Liver (tissue), 9 donors: Measurements from ENCODE around the gene NBAS. TPM values are rescaled to one million over a fixed set of nuclear protein-coding genes. Genes with fewer than 3 reads are reported as not detected.

Experiments used
- DNase-seq: peaks from one replicate; pipeline ENCODE4 v3.0.0-alpha.2; 2017; ENCODE audit warnings: low spot score
- H3K27ac ChIP-seq, 2 donors: one replicate each; pipeline ENCODE4 v1.7.0; 2013; ENCODE audit warnings: inconsistent platforms in 2 of 2, low read length in 2 of 2, control low read depth in 1 of 2, low read depth in 1 of 2, mild to moderate bottlenecking in 1 of 2
- H3K27me3 ChIP-seq, 4 donors: one replicate each; pipeline versions ENCODE4 v1.6.1 to v1.7.0; 2013; ENCODE audit warnings: low read length in 3 of 4, inconsistent platforms in 1 of 4, mild to moderate bottlenecking in 1 of 4, moderate library complexity in 1 of 4; ENCODE audit not compliant: control insufficient read depth in 4 of 4, insufficient read depth in 4 of 4
- H3K36me3 ChIP-seq, 4 donors: one replicate each; pipeline versions ENCODE4 v1.6.1 to v1.7.0; 2013; ENCODE audit warnings: low read length in 3 of 4, mild to moderate bottlenecking in 3 of 4, low read depth in 1 of 4, moderate library complexity in 1 of 4; ENCODE audit not compliant: control insufficient read depth in 4 of 4, insufficient read depth in 3 of 4
- H3K4me1 ChIP-seq, 4 donors: one replicate each; pipeline versions ENCODE4 v1.6.1 to v1.7.0; 2013; ENCODE audit warnings: low read length in 3 of 4, mild to moderate bottlenecking in 3 of 4, moderate library complexity in 1 of 4; ENCODE audit not compliant: control insufficient read depth in 4 of 4, insufficient read depth in 4 of 4
- H3K4me3 ChIP-seq, 3 donors: one replicate each; pipeline versions ENCODE4 v1.6.1 to v1.7.0; 2013; ENCODE audit warnings: low read length in 3 of 3, control low read depth in 1 of 3, low read depth in 1 of 3, mild to moderate bottlenecking in 1 of 3
- H3K9ac ChIP-seq, 2 donors: one replicate each; pipeline ENCODE4 v1.7.0; 2013; ENCODE audit warnings: low read length in 2 of 2, mild to moderate bottlenecking in 2 of 2, moderate library complexity in 2 of 2, control low read depth in 1 of 2, low read depth in 1 of 2
- H3K9me3 ChIP-seq, 4 donors: one replicate each; pipeline versions ENCODE4 v1.6.1 to v1.7.0; 2013; ENCODE audit warnings: low read length in 3 of 4; ENCODE audit not compliant: control insufficient read depth in 4 of 4
- ATF3 ChIP-seq: IDR thresholded peaks from 2 replicates; pipeline ENCODE4 v1.6.1; 2016; ENCODE audit warnings: antibody characterized with exemption
- CTCF ChIP-seq: fragments of 150-350 bp; IDR thresholded peaks from 2 replicates; pipeline ENCODE4 v1.5.1; 2017; ENCODE audit warnings: improper control_type of control experiment, low read depth, low read length; ENCODE audit not compliant: missing input control
- EGR1 ChIP-seq, 2 donors: IDR thresholded peaks; 2 replicates each; pipeline ENCODE4 v1.6.1; 2016 to 2018; ENCODE audit warnings: antibody characterized with exemption in 2 of 2, low read depth in 2 of 2
- FOXA1 ChIP-seq: IDR thresholded peaks from 2 replicates; pipeline ENCODE4 v1.6.1; 2016; ENCODE audit warnings: antibody characterized with exemption
- FOXA2 ChIP-seq: IDR thresholded peaks from 2 replicates; pipeline ENCODE4 v1.6.1; 2016; ENCODE audit warnings: antibody characterized with exemption
- GABPA ChIP-seq, 2 donors: IDR thresholded peaks in 1 of 2; conservative IDR thresholded peaks in 1 of 2; 2 replicates each; pipeline ENCODE4 v1.6.1; 2016; ENCODE audit warnings: antibody characterized with exemption in 2 of 2, mild to moderate bottlenecking in 1 of 2, moderate library complexity in 1 of 2
- HNF4A ChIP-seq, 2 donors: conservative IDR thresholded peaks; 2 replicates each; pipeline ENCODE4 v1.6.1; 2016; ENCODE audit warnings: antibody characterized with exemption in 2 of 2, mild to moderate bottlenecking in 2 of 2
- HNF4G ChIP-seq: IDR thresholded peaks from 2 replicates; pipeline ENCODE4 v1.6.1; 2016; ENCODE audit warnings: antibody characterized with exemption
- MAX ChIP-seq: IDR thresholded peaks from 2 replicates; pipeline ENCODE4 v1.6.1; 2016; ENCODE audit warnings: antibody characterized with exemption
- REST ChIP-seq: IDR thresholded peaks from 2 replicates; pipeline ENCODE4 v1.6.1; 2016; ENCODE audit warnings: antibody characterized with exemption, mild to moderate bottlenecking
- RXRA ChIP-seq, 2 donors: IDR thresholded peaks; 2 replicates each; pipeline ENCODE4 v1.6.1; 2017 to 2018; ENCODE audit warnings: antibody characterized with exemption in 2 of 2, mild to moderate bottlenecking in 1 of 2
- SP1 ChIP-seq: IDR thresholded peaks from 2 replicates; pipeline ENCODE4 v1.6.1; 2018; ENCODE audit warnings: antibody characterized with exemption, mild to moderate bottlenecking
- TAF1 ChIP-seq: conservative IDR thresholded peaks from 2 replicates; pipeline ENCODE4 v1.6.1; 2016; ENCODE audit warnings: antibody characterized with exemption, mild to moderate bottlenecking
- YY1 ChIP-seq: IDR thresholded peaks from 2 replicates; pipeline ENCODE4 v1.6.1; 2016; ENCODE audit warnings: antibody characterized with exemption, mild to moderate bottlenecking
- WGBS: extraction: QIAGEN DNeasy Blood & Tissue Kit; methylation state at CpG from one replicate; pipeline ENCODE4 v1.1.7; 2013; 5-methylcytosine and 5-hydroxymethylcytosine counted together
- polyA plus RNA-seq, 2 donors: library from polyadenylated mRNA; stranded (reverse) in 1 of 2; unstranded in 1 of 2; fragments of 200-250 nt in 1 of 2; fragments of >200 nt in 1 of 2; fragmentation: Nextera tagmentation in 1 of 2; extraction: Ambion mirVana in 1 of 2; gene quantifications; one replicate each; pipeline versions ENCODE4 v1.2.1 to v1.2.3, GENCODE V29; 2013 to 2015
- total RNA-seq, 2 donors: library from RNA; depleted of rRNA; stranded (reverse); fragments of >200 nt; gene quantifications; one replicate each; pipeline ENCODE4 v1.2.3, GENCODE V29; 2014
- donor health status: healthy.
- donor health status: healthy.
- donor health status: healthy.
- donor health status: healthy.
- donor health status: healthy.

NBAS gene
- total and polyA plus RNA-seq, 4 donors: 10.5 to 40.0 (median 18.9) TPM

GRCh38 chr2:15337996-15338666 lies 223.0 kb downstream of the NBAS start:
- H3K27me3 ChIP-seq: no peaks in the 10 kb centered on the region

GRCh38 chr2:15334644-15335326 lies 226.3 kb downstream of the NBAS start:
- no peaks in the 10 kb centered on the region for H3K9me3 ChIP-seq
- DNase-seq: no peak
- H3K36me3 ChIP-seq: peaks cover 3 to 4% (median 3%) of the 10 kb centered on the region in 4 donors
- 96% methylated on average over 5 of the region's 5 CpGs for WGBS
- H3K27ac ChIP-seq: no peak overlapping the region
- H3K4me3 ChIP-seq: no peak overlapping the region
- no peaks in the 10 kb centered on the region for H3K27me3 ChIP-seq
- H3K4me1 ChIP-seq: no peaks in the 10 kb centered on the region
- no peak overlapping the region for H3K9ac ChIP-seq
- TF ChIP-seq SP1: no peak
- TF ChIP-seq ATF3: no peak
- no peak for TF ChIP-seq MAX
- no peak for TF ChIP-seq YY1
- TF ChIP-seq RXRA (IDR thresholded peaks at IDR 0.05): no peak
- no peak for TF ChIP-seq HNF4A (conservative IDR thresholded peaks at IDR 0.05)
- TF ChIP-seq GABPA (IDR thresholded peaks at IDR 0.05 in 1 of 2, conservative IDR thresholded peaks at IDR 0.05 in 1 of 2): no peak
- TF ChIP-seq REST: no peak

More at GRCh38 chr2:15337996-15338666, 223.0 kb downstream of the NBAS start:
- TF ChIP-seq REST (no peak), SP1 (no peak), FOXA1 (no peak), RXRA (IDR thresholded peaks at IDR 0.05) (no peak), CTCF (no peak), TAF1 (no peak), HNF4G (no peak), EGR1 (IDR thresholded peaks at IDR 0.05; ENCODE audit: low read depth in 2 of 2) (no peak), FOXA2 (no peak), YY1 (no peak), GABPA (IDR thresholded peaks at IDR 0.05 in 1 of 2, conservative IDR thresholded peaks at IDR 0.05 in 1 of 2) (no peak)
- Histone ChIP-seq H3K36me3 (peaks cover 0 to 7% (median 1%) of the 10 kb centered on the region in 4 donors), H3K27ac (no peak overlapping the region), H3K9me3 (no peaks in the 10 kb centered on the region), H3K4me1 (no peaks in the 10 kb centered on the region), H3K4me3 (no peak overlapping the region), H3K9ac (no peak overlapping the region)
- DNase-seq: no peak
- 92% methylated on average over 1 of the region's 1 CpG for WGBS
